Stimulated activated CD4-positive, alpha-beta T cell treated with anti-CD3 and anti-CD28 coated beads, TNF-alpha, amount 100 ng/mL, for 1 hour (primary cell): Measurements from ENCODE around the gene GPR62.
"Not testable (repeated sequence)": the region's sequence is repeated elsewhere in the genome, so short reads cannot be mapped to it uniquely, and the experiment has no call there.

Experiments used
- DNase-seq, 3 donors: peaks; one replicate each; pipeline ENCODE4 v3.0.0-alpha.2; 2020; ENCODE audit warnings: low read depth in 3 of 3, low spot score in 1 of 3

GPR62 gene

GRCh38 chr3:51955175-51955892 is at the start of gene GPR62:
GPR62 (plus strand) TSS chr3:51955381; CDS start chr3:51955653, 272 bp downstream.
- DNase-seq, result no peak

DNA sequence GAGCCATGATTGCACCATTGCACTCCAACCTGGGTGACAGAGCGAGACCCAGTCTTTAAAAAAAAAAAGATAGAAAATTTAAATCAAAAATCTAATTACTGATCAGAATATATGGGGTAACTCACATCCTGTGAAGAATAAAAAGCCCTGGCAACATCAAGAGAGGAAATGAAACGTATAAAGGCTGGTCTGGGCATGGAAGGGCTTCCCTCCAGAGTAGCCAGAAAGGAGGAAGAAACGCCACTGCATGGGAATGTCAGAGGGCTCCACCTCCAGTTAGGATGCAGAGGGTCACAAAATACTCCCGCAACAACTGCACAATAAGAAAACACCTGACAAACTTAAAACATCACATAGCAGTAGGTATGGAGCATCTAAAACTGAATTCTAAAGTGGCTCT is 47.2 kb upstream of the GPR62 start:
- DNase-seq, result no peak

DNA sequence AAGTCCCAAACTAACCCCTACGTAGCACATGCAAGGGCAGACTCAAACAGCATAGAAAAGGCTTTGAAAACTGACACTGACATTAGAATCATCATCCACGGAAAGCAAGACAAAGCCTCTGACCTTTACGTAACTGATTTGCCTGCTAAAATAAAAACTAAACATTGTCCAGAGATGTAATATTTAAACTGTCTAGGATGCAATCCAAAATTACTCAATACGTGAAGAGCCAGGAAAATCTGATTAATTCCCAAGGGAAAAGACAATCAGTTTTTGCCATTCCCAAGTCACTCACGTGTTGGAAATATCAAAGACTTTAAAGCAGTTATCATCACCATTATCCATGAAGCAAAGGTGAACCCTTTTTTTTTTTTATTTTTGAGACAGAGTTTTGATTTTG is 38.8 kb upstream of the GPR62 start:
- no peak for DNase-seq

GRCh38 chr3:51921081-51921578 is 34.1 kb upstream of the GPR62 start:
- DNase-seq, result no peak

- DNase-seq, result no peak
Measured at GRCh38 chr3:51927061-51927977, 27.9 kb upstream of the GPR62 start.

- no peak for DNase-seq
Measured at GRCh38 chr3:51928438-51928837, 26.7 kb upstream of the GPR62 start.

- not testable (repeated sequence) for DNase-seq
Measured at GRCh38 chr3:51928981-51929380, 26.2 kb upstream of the GPR62 start.

DNA sequence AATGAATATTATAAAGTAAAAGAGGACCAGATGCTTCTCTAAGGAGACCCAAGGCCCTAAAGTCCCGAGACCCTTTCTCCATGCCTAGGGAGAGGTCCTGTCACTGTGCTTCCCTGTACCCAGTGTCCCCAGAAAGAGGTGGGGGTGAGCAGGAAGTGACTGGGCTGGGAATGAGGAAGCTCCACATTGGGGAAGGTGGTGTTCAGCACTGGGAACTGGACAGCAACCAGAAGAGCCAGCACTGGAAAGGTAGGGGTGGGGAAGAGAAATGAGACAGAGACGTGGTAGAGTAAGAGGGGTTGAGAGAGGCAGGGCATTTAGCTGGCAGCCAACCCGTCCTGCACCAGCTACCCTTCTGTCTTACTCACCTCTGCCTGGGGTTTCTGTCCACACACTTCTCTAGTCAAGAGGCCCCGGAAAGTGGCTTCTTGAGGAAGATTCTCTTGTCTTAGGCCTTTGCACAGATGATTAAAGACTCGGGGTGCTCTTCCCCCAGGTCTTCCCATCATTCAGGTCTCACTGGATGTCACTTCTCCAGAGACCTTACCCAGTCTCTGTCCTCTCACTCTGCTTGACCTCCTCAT is 25.7 kb upstream of the GPR62 start:
- no peak for DNase-seq

GRCh38 chr3:51930439-51930838 is 24.7 kb upstream of the GPR62 start:
- no peak for DNase-seq

DNA sequence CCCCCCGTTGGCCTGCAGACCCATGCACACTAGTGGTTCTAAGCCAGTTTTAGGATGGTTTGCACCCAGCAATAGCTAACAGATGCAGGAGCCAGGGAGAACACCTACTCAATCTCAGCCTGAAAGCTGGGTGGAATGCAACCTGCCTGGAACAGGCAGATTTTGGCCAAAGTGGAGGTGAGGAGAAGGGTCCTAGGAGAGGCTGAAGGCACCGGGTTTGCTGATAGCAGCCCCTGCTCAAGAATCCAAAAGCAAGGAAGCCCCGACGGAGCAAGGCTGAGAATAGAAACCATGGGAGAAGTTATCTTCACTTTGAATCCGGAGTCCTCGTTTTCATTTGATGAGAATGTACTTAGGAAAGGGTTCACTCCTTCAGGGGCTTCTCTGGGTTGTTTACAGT is 23.4 kb upstream of the GPR62 start:
- no peak for DNase-seq

- no peak for DNase-seq
Measured at GRCh38 chr3:51932471-51933370, 22.5 kb upstream of the GPR62 start.

DNA sequence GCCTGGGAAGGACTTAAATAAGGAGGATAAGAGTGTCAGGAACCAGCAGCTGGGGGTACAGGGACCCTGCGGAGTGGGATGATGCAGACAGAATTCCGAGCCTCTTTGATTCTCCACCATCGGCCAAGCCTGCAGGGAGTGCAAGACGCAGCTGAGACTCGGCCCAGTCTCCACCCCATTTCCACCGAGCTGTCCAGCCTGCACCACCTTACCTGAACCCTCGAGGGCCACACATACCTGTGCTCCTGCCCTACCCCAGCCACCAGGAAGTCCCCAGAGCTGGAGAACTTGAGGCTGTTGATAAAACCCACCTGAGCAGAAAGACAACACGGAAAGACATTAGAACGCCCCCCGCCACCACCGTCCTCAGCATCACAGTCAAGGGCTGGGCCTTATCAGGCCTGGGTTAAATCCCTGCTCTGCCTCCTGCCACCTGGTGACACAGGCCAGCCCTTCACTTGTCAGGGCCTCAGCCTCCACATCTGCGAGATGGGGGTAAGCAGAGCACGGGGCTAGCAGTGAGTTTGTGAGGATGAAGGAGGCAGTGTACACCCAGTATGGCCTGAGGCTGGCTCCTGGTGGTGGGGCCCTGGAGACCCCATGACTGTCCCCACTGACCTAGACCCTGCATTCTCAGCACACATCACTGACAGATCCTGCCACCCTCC is 21.6 kb upstream of the GPR62 start:
- DNase-seq, result no peak

GRCh38 chr3:51934139-51934850 is 20.9 kb upstream of the GPR62 start:
- no peak for DNase-seq

- DNase-seq, result no peak
Measured at GRCh38 chr3:51934991-51935885, 19.9 kb upstream of the GPR62 start.

DNA sequence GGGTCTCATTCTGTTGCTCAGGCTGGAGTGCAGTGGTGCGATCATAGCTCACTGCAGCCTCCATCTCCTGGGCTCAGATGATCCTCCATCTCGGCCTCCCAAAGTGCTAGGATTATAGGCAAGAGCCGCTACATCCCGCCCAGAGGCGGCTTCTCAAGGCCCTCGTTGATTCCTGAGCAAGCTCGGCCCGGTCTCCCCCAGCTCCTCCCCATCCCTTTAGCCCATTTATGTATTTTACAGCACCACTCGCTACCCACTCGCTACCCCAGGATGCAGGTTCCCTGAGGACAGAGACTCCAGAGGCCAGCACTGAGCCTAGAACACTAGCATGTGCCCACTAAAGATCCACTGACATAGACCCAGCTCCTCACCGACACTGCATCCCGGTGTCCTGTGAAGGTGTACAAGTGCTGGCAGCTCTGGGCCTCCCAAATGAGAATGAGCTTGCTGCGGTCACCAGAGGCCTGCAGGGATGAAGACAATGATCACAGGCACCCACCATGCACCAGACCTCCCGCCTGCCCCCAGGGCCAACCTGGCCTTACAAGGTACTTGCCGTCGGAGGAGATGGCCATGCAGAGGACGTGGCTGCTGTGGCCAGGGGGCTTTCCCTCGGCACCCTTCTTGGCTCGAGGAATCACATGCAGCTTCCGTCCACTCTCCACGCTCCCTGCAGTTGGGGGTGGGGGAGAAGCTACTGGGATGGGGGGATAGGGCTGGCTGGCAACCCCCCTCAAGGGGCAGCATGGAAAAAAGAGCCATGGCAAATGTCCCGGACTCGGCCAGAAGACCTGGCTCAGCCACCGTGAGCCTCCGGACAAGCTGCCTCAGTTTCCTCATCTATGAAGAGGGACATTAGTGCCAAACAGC is 19.1 kb upstream of the GPR62 start:
- no peak for DNase-seq

GRCh38 chr3:51937014-51937413 is 18.2 kb upstream of the GPR62 start:
- no peak for DNase-seq

GRCh38 chr3:51937611-51938450 is 17.4 kb upstream of the GPR62 start:
- no peak for DNase-seq
